Loucy (cell line): ENCODE data around the gene POLR1H.

ENCODE experiments used
- EZH2phosphoT487 ChIP-seq: fragments of 200-600 bp; IDR thresholded peaks from 2 replicates; pipeline ENCODE4 v1.6.1; 2018; ENCODE audit warnings: antibody characterized with exemption, mild to moderate bottlenecking, moderate library complexity, borderline replicate concordance
- TF ChIP-seq, protein P1 (sequence below): fragments of 200-600 bp; sonication (generic); conservative IDR thresholded peaks from 2 replicates; pipeline ENCODE4 v1.5.1; 2014; ENCODE audit warnings: mild to moderate bottlenecking, antibody characterized with exemption, low read length

DNA sequence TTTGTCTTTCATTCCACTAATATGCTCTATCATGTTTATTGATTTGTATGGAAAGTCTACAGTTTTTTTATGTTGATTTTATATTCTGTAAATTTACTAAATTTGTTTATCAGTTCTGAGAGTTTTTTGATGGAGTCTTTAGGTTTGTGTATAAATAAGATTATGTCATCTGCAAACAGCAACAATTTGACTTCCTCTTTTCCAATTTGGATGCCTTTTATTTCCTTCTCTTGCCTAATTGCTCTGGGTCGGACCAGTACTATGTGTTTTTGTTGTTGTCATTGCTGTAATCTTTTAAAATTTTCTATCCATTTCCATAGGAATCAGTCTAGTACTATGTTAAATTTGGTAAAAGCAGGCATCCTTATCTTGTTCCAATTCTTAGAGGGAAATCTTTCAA lies 31.5 kb upstream of the POLR1H start:
- TF ChIP-seq, protein P1, sequence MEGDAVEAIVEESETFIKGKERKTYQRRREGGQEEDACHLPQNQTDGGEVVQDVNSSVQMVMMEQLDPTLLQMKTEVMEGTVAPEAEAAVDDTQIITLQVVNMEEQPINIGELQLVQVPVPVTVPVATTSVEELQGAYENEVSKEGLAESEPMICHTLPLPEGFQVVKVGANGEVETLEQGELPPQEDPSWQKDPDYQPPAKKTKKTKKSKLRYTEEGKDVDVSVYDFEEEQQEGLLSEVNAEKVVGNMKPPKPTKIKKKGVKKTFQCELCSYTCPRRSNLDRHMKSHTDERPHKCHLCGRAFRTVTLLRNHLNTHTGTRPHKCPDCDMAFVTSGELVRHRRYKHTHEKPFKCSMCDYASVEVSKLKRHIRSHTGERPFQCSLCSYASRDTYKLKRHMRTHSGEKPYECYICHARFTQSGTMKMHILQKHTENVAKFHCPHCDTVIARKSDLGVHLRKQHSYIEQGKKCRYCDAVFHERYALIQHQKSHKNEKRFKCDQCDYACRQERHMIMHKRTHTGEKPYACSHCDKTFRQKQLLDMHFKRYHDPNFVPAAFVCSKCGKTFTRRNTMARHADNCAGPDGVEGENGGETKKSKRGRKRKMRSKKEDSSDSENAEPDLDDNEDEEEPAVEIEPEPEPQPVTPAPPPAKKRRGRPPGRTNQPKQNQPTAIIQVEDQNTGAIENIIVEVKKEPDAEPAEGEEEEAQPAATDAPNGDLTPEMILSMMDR = no peak
- no peak for TF ChIP-seq EZH2phosphoT487
